ENCODE measurements around the gene BDP1.
"Not testable (repeated sequence)": the region's sequence is repeated elsewhere in the genome, so short reads cannot be mapped to it uniquely, and the experiment has no call there.

DNA sequence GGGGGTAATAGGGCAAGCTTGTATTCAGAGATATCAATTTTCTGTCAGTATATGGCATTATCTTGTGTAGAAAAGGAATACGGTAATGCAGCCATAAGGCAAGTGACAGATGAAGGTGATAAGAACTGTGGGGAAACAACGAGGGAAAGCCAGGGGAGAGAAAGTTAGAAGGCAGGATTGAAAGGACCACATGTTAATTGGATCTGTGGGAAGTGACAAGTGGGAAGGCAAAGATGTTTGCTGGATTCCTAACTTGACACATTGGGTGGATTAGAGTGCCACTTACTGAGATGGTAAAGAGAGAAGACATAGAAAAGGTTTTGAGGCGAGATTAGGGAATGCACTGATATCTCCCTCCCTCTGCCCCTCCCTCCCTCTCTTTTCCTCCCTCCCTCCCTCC is 20.6 kb upstream of the BDP1 start:
- TF ChIP-seq, protein P1, sequence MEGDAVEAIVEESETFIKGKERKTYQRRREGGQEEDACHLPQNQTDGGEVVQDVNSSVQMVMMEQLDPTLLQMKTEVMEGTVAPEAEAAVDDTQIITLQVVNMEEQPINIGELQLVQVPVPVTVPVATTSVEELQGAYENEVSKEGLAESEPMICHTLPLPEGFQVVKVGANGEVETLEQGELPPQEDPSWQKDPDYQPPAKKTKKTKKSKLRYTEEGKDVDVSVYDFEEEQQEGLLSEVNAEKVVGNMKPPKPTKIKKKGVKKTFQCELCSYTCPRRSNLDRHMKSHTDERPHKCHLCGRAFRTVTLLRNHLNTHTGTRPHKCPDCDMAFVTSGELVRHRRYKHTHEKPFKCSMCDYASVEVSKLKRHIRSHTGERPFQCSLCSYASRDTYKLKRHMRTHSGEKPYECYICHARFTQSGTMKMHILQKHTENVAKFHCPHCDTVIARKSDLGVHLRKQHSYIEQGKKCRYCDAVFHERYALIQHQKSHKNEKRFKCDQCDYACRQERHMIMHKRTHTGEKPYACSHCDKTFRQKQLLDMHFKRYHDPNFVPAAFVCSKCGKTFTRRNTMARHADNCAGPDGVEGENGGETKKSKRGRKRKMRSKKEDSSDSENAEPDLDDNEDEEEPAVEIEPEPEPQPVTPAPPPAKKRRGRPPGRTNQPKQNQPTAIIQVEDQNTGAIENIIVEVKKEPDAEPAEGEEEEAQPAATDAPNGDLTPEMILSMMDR (IDR thresholded peaks at IDR 0.05; ENCODE audit: poor library complexity): not testable (repeated sequence)
- not testable (repeated sequence) for TF ChIP-seq EZH2 (IDR thresholded peaks at IDR 0.05; ENCODE audit: borderline replicate concordance); EZH2phosphoT487 (IDR thresholded peaks at IDR 0.05; ENCODE audit: low read depth, severe bottlenecking, unreplicated experiment)
